ENCODE measurements around the gene SLC20A1.

- TF ChIP-seq, protein P1, sequence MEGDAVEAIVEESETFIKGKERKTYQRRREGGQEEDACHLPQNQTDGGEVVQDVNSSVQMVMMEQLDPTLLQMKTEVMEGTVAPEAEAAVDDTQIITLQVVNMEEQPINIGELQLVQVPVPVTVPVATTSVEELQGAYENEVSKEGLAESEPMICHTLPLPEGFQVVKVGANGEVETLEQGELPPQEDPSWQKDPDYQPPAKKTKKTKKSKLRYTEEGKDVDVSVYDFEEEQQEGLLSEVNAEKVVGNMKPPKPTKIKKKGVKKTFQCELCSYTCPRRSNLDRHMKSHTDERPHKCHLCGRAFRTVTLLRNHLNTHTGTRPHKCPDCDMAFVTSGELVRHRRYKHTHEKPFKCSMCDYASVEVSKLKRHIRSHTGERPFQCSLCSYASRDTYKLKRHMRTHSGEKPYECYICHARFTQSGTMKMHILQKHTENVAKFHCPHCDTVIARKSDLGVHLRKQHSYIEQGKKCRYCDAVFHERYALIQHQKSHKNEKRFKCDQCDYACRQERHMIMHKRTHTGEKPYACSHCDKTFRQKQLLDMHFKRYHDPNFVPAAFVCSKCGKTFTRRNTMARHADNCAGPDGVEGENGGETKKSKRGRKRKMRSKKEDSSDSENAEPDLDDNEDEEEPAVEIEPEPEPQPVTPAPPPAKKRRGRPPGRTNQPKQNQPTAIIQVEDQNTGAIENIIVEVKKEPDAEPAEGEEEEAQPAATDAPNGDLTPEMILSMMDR (IDR thresholded peaks at IDR 0.05), result no peak
- TF ChIP-seq EP300 (IDR thresholded peaks at IDR 0.05), result no peak
- no peak for TF ChIP-seq POLR2AphosphoS5 (IDR thresholded peaks at IDR 0.05)
These were observed 46.1 kb downstream of the SLC20A1 start for GRCh38 chr2:112691881-112692281.
